Heart left ventricle (tissue), 16 donors: ENCODE results near the gene ZNF350. TPM values are rescaled to one million over a fixed set of nuclear protein-coding genes. Genes with fewer than 3 reads are reported as not detected.

Experiments
- ATAC-seq, 4 donors: fragments of 200-7000 bp; cut with Tn5 transposase; one replicate each; pipeline ENCODE4 v1.9.1; 2020 to 2022; ENCODE audit warnings: moderate library complexity in 4 of 4, mild to moderate bottlenecking in 3 of 4, moderate number of reproducible peaks in 1 of 4
- DNase-seq, 5 donors: peaks; one replicate each; pipeline ENCODE4 v3.0.0-alpha.2; 2020
- H3K27ac ChIP-seq, 12 donors: fragments of 200-600 bp; sonication (generic) in 4 of 12; one replicate each; pipeline versions ENCODE4 v1.5.0 to v1.8.0; 2016 to 2022; ENCODE audit warnings: mild to moderate bottlenecking in 2 of 12
- H3K27me3 ChIP-seq, 9 donors: fragments of 200-600 bp; sonication (generic) in 2 of 9; one replicate each; pipeline versions ENCODE4 v1.5.1 to v1.8.0; 2016 to 2022; ENCODE audit warnings: mild to moderate bottlenecking in 3 of 9
- H3K36me3 ChIP-seq, 9 donors: fragments of 200-600 bp; sonication (generic) in 2 of 9; one replicate each; pipeline versions ENCODE4 v1.5.0 to v1.8.0; 2018 to 2022; ENCODE audit warnings: mild to moderate bottlenecking in 2 of 9
- H3K4me1 ChIP-seq, 12 donors: fragments of 200-600 bp; sonication (generic) in 4 of 12; one replicate each; pipeline versions ENCODE4 v1.5.0 to v1.8.0; 2016 to 2022; ENCODE audit warnings: mild to moderate bottlenecking in 3 of 12
- H3K4me3 ChIP-seq, 12 donors: fragments of 200-600 bp; sonication (generic) in 4 of 12; one replicate each; pipeline versions ENCODE4 v1.5.0 to v1.8.0; 2017 to 2022; ENCODE audit warnings: mild to moderate bottlenecking in 9 of 12, moderate library complexity in 4 of 12
- H3K9me3 ChIP-seq, 12 donors: fragments of 200-600 bp; sonication (generic) in 4 of 12; one replicate each; pipeline versions ENCODE4 v1.5.0 to v1.8.0; 2016 to 2022; ENCODE audit warnings: mild to moderate bottlenecking in 1 of 12
- POLR2A ChIP-seq, 2 donors: fragments of 450-650 bp; IDR thresholded peaks; one replicate each; pipeline ENCODE4 v1.6.1; 2017; ENCODE audit warnings: antibody characterized with exemption in 2 of 2, mild to moderate bottlenecking in 2 of 2, moderate library complexity in 2 of 2
- WGBS, 4 donors: extraction: QIAGEN DNeasy Blood & Tissue Kit in 2 of 4; methylation state at CpG; one replicate each; pipeline versions ENCODE4 v1.1.5 to v1.1.7; 2013 to 2018; 5-methylcytosine and 5-hydroxymethylcytosine counted together
- intact Hi-C, 10 donors: fragments of 100-400 bp; cut with DNase I; formaldehyde crosslinking; loops; one replicate each; pipeline versions ENCODE4 v1.11.1 to v1.14.2; 2022
- long read RNA-seq, 3 donors: library from polyadenylated mRNA; unstranded; transcript quantifications; one replicate each; pipeline ENCODE4 v2.0.0, GENCODE V29; 2020 to 2021
- polyA plus RNA-seq, 2 donors: library from polyadenylated mRNA; stranded (reverse); fragments of 200-250 nt; gene quantifications; one replicate each; pipeline ENCODE4 v1.2.3, GENCODE V29; 2013
- total RNA-seq, 9 donors: library from RNA; depleted of rRNA in 2 of 9; stranded (reverse); fragments of >200 nt in 2 of 9; fragmentation: NEBNext Ultra II Directional in 3 of 9; extraction: Animal tissue kit (Norgen Biotek cat#: 25700) in 3 of 9; gene quantifications; one replicate each; pipeline versions ENCODE4 v1.1.0 to v1.2.4, GENCODE V29; 2016 to 2023
- TF ChIP-seq, protein P1 (sequence below), 12 donors: fragments of 200-600 bp; sonication (generic) in 4 of 12; IDR thresholded peaks; one replicate each; pipeline versions ENCODE4 v1.5.0 to v1.8.0; 2018 to 2022; ENCODE audit warnings: antibody characterized with exemption in 12 of 12, mild to moderate bottlenecking in 5 of 12
- donor health status: ischemic (EF 13 %, LVEDD 7.1; RV severe dilation, severe dysfunction).
- donor health status: healthy with polysubstance abuse.
- donor health status: DM: no; HTN: yes; CAD: no.
- donor health status: DM: no; HTN: no; CAD: no.
- donor health status: ischemic (EF 25% LVEDD 6.9; RV normal size, moderate dysfunction).
- donor health status: ischemic (EF 25% LVEDD 5.7; RV mildly dilated, moderate dysfunction).
- donor health status: healthy.
- donor health status: DM: yes; HTN: yes; CAD: no.
- donor health status: ischemic (EF 35%, LVEDD 5.7; RV mildly dilated, moderate dysfunction).
- donor health status: nonischemic (EF 11% LVEDD 7.7; RV severe dilation, severe dysfunction).
- donor health status: DM: yes; HTN: yes; CAD: no.
- donor health status: PGD.
- donor health status: ischemic (EF 29% LVEDD 5.4; RV normal size, mild dysfunction).
- donor health status: nonischemic (EF 23%, LVEDD 6.1; RV moderate dilation, normal function).

Gene ZNF350
- 10 to 100 TPM in 1 of 9 donors, 1 to 10 TPM in 8; 3.4 to 10.7 (median 7.6) TPM for total RNA-seq
- 1 to 10 TPM; 4.6 to 5.5 TPM for polyA plus RNA-seq
- long read RNA-seq, donor 1, transcript ZNF350-201 (5 exons, 2,338 nt), result major isoform, 10 of 14 reads
- long read RNA-seq, donor 1, partial matches to known transcripts, result 1 of 14 reads
- long read RNA-seq, donor 1, other reads (novel, unspliced or antisense), result 3 of 14 reads
- long read RNA-seq, donor 2, transcript ZNF350-201 (5 exons, 2,338 nt), result major isoform, 16 of 26 reads
- long read RNA-seq, donor 2, partial matches to known transcripts, result 0 of 26 reads
- long read RNA-seq, donor 2, other reads (novel, unspliced or antisense), result 7 of 26 reads
- long read RNA-seq, donor 3, partial matches to known transcripts, result 0 of 6 reads
- long read RNA-seq, donor 3, other reads (novel, unspliced or antisense), result 2 of 6 reads

DNA sequence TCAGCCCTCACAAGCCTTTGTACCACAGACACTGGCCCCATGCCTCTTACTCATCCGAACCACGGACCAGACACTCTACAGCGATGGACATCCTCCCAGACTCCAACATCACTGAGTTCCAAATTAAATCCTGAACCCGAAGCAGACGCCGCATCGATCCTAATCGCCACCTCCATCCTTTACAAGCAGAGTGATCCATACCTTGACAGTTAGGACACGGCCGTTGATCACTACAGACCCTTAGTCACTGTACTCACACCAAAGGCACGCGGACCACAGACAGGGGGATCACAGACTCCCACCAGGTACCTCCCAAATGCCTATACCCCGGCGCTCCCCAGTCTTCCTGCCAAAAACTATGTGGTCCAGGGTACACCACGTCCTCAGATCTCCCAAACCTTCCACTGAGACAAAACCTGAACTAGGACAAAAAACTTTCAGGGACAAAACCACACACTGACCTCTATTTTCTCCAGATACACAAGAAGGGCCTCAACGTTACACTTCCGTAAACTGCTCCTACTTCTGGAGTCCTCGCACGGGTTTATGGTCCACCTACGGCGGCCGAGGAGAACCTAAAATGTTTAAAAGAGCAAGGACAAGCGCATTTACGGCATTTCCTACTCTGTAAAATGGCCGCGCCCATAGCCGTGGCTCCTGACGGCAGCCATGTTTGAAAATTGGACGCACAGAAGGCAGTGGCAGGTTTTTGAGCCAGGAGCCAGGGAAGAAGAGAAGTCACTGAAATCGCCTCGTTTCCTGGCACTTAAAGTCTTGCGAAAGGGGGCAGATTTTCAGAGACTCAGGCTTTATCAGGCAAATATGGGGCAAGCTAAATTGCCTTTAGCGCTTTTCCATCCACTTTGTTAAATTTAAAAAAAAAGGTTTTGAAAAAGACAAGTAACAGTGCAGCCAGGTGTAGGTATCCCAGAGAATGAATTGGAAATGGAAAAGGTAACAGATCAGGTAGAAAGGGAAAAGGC, at the start of gene ZNF350:
Gene ZNF350, minus strand, starts transcription at position 532 of the 983 bp plus-strand sequence. CDS start 12,480 bp downstream, outside the sequence.
- peaks cover 0 to 83% (median 28%) of the 10 kb centered on the region in 12 donors for H3K9me3 ChIP-seq
- intact Hi-C loops, result loop anchor here in 6 of 10 donors (2.0 to 5.0 kb wide), 4 partner anchors 20 to 99 kb away; partner anchors contain the start of genes ZNF613 (in 4 of the 6) and ZNF577 (in 1 of the 6)

DNA sequence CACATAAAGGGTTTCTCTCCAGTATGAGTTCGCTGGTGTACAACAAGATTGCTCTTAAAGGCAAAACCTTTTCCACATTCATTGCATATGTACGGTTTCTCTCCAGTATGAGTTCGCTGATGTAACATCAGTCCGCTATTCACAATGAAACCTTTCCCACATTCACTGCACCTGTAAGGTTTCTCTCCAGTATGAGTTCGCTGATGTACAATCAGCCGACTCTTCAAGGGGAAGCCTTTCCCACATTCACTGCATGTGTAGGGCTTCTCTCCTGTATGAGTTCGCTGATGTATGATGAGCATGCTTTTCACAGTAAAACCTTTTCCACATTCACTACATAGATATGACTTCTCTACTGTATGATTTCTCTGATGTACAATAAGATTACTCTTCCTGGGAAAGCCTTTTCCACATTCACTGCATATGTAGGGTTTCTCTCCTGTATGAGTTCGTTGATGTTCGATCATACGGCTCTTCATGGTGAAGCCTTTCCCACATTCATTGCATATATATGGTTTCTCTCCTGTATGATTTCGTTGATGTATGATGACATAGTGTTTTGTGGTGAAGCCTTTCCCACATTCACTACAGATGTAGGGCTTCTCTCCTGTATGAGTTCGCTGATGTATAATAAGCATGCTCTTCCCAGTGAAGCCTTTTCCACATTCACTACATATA, 47.5 kb upstream of the ZNF350 start:
- DNase-seq (no peak), ATAC-seq (no peak)
- TF ChIP-seq, protein P1, sequence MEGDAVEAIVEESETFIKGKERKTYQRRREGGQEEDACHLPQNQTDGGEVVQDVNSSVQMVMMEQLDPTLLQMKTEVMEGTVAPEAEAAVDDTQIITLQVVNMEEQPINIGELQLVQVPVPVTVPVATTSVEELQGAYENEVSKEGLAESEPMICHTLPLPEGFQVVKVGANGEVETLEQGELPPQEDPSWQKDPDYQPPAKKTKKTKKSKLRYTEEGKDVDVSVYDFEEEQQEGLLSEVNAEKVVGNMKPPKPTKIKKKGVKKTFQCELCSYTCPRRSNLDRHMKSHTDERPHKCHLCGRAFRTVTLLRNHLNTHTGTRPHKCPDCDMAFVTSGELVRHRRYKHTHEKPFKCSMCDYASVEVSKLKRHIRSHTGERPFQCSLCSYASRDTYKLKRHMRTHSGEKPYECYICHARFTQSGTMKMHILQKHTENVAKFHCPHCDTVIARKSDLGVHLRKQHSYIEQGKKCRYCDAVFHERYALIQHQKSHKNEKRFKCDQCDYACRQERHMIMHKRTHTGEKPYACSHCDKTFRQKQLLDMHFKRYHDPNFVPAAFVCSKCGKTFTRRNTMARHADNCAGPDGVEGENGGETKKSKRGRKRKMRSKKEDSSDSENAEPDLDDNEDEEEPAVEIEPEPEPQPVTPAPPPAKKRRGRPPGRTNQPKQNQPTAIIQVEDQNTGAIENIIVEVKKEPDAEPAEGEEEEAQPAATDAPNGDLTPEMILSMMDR (IDR thresholded peaks at IDR 0.05), result no peak
- no peak for TF ChIP-seq POLR2A (IDR thresholded peaks at IDR 0.05)
- intact Hi-C loops, result no loop called here
- Histone ChIP-seq H3K9me3 (peaks cover 0 to 96% (median 79%) of the 10 kb centered on the region in 12 donors), H3K27me3 (no peaks in the 10 kb centered on the region), H3K27ac (no peak overlapping the region), H3K4me1 (peaks cover 0 to 2% (median 0%) of the 10 kb centered on the region in 12 donors), H3K36me3 (peaks cover 30 to 76% (median 58%) of the 10 kb centered on the region in 9 donors), H3K4me3 (no peak overlapping the region)
- 98 to 99% (median 98%) methylated on average over 12 of the region's 12 CpGs for WGBS, 4 donors

More for the DNA sequence above, at the start of gene ZNF350:
- no peaks in the 10 kb centered on the region for H3K27me3 ChIP-seq
- peaks cover 0 to 17% (median 12%) of the 10 kb centered on the region in 12 donors for H3K4me1 ChIP-seq
- H3K27ac ChIP-seq, result peak within 1 kb of the TSS in 11 of 12 donors; percentile 40 to 82 (median 73)
- peak; percentile 90 to 96 (median 94) for DNase-seq
- peak within 1 kb of the TSS; percentile 66 to 94 (median 81) for H3K4me3 ChIP-seq
- 2 to 3% (median 2%) methylated on average over 33 of the region's 33 CpGs for WGBS, 4 donors
- ATAC-seq, result peak; percentile 98 to 100 (median 100)
- H3K36me3 ChIP-seq, result peaks cover 0 to 7% (median 0%) of the 10 kb centered on the region in 9 donors
- no peak for TF ChIP-seq POLR2A (IDR thresholded peaks at IDR 0.05)
- TF ChIP-seq, protein P1 (IDR thresholded peaks at IDR 0.05), result peak in 1 of 12 donors; percentile 14

DNA sequence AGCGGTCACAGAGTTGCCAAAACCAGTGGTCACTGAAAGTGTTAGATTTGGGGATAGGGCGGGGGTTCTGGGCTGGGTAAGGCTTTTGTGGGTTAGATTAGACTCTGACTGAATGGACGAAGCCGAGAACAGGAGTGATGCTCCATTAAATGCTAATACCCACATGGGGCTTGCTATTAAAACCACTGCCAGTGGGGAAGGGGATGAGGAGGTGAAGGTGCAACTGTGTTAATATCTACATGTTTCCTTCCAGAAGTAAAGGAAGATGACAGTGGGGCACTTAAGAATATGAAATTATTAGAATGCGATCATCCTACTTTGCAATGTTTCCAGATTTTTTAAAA, 42.1 kb upstream of the ZNF350 start:
- Histone ChIP-seq H3K9me3 (peaks cover 0 to 62% (median 30%) of the 10 kb centered on the region in 12 donors), H3K4me1 (peaks cover 0 to 20% (median 13%) of the 10 kb centered on the region in 12 donors), H3K27ac (peak overlapping the region; percentile 85 to 98 (median 92)), H3K27me3 (no peaks in the 10 kb centered on the region), H3K36me3 (peaks cover 0 to 51% (median 27%) of the 10 kb centered on the region in 9 donors), H3K4me3 (peak overlapping the region; percentile 67 to 92 (median 78))
- intact Hi-C loops, result loop anchor here in 3 of 10 donors (1.0 to 2.0 kb wide), 4 partner anchors 20 to 21 kb away; partner anchors contain the start of genes ZNF615 (in 2 of the 3) and ZNF432 (in 1 of the 3)
- 16 to 19% (median 18%) methylated on average over 5 of the region's 5 CpGs for WGBS, 4 donors
- ATAC-seq (peak in 3 of 4 donors; percentile 28 to 32 (median 31)), DNase-seq (no peak)
- TF ChIP-seq, protein P1 (IDR thresholded peaks at IDR 0.05), result no peak
- TF ChIP-seq POLR2A (IDR thresholded peaks at IDR 0.05), result no peak
